GM18520 (cell line): ENCODE measurements around the gene HOXD11.

Source experiments
- ATAC-seq: cut with Tn5 transposase; IDR thresholded peaks from one replicate; pipeline ENCODE4 v1.9.1; 2021; ENCODE audit not compliant: unreplicated experiment

HOXD11 gene

DNA sequence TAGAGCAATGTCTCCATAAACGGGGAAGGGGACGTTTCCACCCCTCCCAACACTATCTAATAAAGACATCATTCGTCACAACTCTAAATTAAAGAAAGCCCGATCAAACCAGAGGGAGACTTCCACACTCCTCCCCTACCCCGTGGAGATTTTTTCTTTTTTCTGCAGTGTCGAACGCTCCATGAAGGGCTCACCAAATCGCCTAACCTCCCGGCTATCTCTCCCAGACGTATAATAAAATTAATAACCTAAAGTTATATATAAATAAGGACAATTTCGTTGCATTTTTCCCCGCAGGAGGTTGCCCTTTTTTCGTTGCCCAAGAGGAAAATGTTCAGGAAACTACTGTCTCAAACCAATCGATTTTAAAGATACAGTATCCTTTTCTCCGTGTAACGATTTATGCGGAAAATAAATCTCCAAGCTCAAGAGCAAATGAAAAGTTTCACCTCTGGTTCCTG is 25.7 kb upstream of the HOXD11 start:
- ATAC-seq = no peak

DNA sequence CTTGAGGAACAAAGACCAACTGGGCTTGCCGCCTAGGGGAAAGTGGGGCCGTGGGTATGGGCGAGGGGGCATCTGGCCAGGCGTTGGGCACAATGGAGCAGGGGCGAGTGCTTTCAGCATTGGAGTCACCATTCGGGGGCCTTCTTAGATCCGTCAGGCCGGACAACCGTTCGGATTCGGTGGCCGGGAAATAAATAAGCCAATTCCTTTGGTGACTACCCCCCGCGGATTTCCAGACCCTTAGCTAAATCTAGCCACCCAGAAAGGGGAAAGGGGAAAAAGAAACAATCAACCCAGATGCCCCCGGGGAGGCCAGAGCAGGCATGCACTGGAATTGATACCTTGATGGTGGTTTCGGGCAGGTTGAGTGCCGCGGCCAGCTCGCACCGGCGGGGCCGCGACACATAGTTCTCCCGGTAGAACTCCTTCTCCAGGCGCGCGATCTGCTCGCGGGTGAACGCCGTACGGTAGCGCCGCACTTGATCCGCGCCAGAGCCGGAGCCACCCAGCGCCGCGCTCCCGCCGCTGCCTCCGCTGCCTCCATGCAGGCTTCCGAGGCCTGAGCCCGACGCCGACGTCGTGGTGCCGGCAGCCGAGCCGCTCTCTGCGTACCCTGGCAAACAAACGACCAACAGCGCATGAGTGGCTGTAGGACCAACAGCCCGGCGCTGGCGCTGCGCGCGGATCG is 25.1 kb upstream of the HOXD11 start:
- ATAC-seq = no peak

DNA sequence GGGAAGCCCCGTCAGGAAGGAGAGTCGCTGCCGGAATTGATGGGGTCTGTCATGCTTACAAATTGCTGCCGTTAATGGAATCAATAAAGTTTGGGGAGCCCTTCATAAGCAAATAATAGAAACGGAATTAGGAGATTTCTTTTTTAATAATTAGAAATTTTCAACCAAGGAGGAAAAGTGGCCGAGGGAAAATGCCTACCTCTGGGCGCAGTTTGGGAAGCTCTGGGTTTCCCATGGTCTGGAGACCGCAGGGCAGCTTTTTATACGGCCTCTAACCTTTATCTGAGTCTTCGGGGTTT is 24.6 kb upstream of the HOXD11 start:
- ATAC-seq = no peak

DNA sequence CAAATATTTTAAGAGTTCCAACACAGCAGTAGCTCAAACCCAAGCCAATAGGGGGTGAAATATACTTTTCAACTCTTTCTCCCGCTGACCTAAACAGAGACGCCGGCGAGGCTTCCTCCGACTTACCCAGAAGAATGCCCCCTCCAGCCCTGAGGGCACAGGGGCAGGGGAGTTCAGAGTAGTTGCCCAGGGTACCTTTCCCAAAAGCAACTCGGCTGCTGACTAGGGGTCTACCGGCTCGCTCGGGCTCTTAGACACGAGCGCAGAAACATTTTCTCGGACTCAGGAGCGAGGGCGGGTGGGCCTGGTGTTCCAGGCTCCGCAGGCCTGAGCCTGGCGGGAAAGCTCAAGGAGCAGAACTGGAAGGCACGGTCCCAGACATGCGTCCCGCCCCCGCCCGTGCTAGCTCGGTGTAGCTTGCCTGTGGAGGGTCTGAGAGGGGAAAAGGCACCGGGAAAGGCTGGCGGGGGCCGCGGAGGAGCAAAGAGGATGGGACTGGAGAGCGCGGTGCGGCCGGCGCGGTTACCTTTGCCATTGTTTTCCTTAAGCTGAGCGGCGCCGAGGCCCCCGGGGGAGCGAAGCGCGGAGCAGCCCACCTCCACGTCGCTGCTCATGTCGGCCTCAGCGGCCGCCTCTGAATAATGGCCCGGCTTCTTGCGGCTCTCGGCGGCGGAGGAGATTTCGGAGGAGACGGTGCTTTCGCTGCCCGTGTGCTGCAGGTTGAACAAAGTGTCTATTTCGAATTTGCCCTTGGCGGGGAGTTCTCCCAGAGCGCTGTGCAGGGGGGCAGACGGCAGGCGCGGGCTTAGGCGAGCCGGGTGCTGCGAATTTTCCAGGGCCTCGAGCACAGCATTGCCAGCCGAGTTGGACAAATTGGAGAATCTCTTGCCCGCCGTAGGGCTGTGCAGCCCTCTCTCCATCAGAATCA is 24.0 kb upstream of the HOXD11 start:
- no peak for ATAC-seq

DNA sequence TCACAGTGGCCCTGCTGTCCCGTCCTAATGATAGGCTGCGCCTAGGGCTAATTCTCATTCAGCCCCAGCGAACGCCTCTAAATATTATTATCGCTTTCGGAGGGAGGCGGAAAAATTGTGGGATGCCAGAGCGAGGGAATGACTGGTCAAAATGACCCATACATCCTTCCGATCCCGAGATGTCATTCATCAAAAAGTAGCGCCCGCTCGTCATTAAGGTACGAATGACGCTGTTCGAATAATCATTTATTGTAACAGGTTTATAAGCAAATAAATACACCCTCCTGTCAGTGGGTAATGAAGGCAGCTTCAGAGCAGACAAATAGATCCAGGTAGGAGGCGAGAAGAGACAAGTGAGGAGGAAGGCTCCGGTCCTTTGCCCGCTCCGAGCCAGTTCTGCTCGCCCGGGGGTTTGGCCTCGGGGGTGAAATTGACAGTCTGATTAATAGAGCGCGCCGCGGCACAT is 23.3 kb upstream of the HOXD11 start, which contains the start of gene EVX2:
Gene EVX2, minus strand, starts transcription at position 167 of the 466 bp plus-strand sequence. CDS start 186 bp downstream, outside the sequence.
- ATAC-seq = no peak

DNA sequence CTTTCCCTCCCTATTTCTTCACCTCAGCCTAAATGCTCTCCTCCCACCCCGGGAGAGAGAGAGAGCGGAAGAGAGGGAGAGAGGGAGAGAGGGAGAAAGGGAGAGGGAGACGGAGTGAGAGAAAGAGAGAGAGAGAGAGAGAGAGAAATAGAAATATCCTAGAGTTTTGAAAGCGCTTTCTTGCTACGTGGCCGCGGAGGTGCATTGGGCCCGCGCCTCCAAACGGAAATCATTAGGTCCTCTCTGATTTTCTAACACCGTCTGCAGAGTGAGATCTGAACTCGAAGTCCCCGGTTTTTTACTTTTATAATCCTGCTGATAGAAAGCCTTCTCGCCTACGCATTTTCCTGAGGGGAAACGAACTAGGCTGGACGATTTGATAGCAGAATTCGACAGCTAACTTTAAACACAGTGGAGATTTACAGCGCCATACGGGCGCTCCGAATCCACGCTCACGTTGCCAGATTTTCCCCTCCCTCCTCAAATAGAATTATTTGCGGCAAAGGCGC is 22.4 kb upstream of the HOXD11 start:
- ATAC-seq = no peak

DNA sequence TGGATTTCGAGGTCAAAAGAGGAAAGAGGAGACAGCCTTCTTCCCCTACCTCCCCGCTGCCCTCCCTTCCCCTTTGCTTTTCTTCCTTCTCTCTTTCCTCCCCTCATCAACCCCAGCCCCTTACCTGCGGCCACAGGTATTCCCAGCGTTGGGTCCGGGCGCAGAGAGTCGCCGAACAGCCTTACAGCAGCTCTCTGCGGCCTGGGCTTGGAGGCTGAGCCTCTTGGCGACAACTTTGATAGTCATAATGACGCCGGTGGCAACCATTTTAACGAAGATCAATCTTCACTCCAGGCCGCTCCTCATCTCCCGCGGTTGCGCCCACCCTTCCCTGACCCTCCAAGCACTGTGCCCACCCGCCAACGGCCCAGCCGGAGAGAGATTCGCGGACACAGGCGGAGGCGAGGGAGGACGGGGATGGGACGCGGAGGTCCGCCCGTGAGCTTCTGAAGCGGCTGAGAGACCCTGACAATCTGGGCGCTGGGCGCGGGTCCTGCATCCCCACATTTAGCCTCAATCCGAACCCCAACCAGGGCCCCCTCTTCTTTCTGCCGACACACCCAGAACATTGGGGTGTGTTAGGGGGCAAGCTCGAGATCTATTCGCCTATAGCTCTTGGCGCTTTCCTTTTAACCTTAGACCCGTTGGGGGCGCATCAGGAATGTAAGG is 21.8 kb upstream of the HOXD11 start:
- no peak for ATAC-seq

DNA sequence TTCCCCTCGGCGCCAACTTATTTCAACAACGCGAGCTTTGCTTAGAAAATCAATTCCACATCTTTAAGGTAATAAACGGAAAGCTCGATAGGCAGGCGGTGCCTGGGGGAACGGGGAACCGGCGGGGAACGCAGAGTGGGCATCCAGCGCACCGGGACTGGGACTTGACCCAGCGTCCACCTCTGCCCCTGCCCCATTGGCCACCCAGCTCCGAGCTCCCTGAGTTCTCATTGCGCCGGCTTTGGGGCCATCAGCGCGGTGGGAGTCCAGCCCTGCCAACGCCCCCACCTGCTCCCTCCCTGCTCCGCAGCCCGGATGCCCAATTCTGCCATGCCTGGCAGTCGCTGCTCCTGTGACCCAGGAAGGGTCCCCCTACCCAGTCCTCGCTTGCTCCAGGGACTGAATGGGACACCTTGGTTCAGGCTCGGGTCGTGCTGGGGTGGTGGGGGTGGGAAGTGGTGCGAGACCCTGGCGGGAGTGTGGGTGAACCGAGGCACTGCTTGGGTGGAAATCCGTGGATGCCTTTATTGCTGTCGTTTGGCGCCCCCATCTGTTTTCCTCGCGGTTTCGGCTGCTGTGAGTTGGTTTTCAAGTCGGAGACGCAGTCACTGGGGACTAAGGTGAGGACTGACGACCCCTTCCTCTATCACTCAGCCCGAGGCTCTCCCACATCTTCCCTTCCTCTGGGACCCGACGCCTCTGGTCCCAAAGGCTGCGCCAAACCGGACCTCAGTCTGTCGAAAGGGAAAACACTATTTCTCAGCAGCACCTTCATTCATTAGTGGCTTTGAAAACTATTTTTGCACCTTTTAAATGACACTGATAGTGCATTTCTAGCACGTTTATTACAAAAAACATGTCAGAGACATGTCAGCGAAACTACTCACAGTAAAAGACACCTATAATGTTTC is 21.0 kb upstream of the HOXD11 start:
- ATAC-seq = no peak

DNA sequence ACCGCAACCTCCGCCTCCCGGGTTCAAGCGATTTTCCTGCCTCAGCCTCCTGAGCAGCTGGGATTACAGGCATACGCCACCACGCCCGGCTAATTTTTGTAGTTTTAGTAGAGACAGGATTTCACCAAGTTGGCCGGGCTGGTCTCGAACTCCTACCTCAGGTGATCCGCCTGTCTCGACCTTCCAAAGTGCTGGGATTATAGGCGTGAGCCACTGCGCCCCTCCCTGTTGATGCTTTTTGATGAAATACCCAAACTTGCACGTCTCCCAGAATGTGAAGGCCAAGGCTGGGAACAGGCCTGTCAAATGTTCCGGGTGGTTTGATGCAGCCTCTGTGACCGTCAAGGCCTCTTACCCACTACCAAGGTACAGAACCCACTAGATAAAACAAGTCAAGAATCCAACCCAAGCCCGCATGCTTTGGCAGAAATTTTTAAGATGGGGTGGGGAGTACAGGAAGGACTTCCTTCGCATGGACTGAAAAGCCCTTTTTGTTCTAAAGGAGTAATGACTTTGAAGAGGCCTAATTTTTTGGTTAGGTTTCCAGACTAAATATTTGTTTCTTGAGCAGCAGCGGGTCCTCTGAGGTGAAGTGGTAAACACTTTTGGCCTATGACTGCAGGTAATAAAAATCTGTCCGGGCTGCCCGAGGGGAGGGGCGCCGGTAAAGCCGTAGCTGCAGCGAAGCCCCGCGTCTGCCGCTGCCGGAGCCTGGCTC is 19.6 kb upstream of the HOXD11 start:
- ATAC-seq = no peak

DNA sequence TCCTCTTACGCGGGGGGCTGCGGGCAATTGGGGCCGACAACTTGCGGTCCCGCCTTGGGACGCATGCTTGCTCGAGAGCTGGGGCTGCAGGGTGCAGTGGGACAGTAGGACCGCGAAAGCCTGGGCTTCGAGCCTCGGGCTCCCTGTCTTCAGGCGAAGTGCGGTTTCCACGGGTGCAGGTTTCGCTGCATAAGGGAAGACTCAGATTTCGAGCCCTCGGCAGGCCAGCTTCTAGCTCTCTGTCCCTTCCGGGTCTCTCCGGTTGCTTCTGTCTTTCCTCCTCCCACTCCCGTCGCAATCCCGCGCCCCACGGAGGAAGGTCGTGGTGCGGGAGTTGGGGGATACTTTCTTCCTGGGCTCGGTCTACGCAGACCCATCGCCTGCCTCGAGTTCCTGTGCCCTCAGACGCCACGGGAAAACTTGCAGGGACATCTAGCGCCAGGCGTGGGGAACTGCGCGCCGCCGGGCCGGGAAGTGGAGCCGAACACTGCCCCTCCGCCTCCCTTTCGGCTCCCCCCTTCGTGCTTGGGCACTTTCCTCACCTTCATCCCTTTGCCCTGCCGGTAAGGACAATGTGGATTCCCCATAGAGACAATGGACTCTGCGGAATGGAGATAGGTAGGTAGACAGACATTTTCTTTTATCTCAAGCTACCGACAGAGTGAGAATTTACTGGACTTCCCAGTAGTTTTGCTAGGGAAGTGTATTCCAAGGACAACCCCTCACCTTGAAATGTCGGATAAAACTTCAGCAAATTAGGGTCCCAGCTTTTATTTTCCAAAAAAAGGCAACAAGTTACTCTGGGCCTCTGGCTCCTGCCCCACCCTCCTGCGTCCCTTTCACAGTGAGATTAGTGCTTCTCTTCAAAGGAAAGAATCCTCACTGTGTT is 18.8 kb upstream of the HOXD11 start:
- no peak for ATAC-seq

DNA sequence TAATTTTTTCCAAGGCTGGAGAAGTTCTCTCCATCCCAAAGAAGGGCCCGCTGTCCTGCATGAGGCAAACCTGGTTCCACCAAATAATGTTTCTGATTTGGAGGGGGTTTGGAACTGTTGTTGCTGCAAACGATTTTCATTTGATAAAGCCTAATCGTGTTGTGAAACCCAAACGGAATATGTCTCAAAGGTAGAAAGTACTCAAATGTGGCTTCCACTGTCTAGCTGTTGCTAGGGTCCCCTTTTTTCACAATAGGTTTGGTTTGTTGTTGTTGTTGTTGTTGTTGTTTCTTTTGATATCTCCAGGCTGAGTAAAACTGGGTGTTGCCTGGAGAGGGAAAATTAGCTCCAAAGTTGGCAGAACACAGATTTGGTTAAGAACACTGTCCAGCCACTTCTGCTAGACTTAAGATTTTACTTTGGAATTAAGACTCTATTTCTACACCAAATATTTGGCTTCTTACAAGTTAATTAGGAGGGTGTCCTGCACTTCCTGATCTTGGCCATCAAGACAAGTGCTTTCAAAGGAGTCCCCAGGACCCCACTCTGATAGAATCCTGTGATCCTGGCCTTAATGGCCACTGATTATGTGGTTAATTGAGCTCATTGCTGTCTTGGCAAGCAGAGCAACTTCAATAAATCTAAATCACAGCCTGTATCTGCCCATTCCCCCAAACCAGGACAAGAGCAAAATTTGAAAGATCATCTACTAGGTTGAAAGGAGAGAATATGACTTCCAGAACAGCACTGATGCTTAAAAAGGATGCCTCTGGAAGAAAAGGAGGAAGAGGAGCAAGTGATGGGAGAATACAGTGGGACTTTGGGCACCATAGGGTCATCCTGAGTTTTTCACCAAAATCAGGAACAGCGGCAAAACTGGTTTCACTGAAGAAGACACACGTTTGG is 17.9 kb upstream of the HOXD11 start:
- ATAC-seq = no peak

DNA sequence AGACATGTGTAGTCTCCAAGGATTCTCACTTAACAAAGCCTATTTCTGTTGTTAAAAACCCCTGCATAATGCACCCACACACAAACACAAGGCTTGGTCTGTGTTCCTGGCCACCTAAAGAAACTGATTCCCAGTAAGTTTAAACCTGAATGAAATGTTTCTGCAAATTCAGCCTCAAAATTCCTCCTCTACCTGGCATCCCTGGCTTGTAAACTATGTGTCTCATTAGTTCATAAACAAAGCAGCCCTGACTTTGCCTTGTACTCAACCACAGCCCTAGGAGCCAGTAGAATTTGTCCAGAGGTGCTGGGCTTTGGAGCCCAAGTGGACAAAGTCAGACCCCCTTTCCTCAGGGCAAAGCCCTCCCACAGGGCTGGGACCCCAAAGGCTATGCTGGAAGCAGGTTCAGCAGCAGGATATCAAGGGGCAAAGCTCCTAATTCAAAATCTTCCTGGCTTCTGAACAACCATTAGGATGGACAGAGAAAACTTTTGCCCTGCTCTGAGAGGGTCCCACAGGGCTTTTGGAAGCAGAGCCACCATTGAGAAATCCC is 17.2 kb upstream of the HOXD11 start:
- ATAC-seq = no peak

DNA sequence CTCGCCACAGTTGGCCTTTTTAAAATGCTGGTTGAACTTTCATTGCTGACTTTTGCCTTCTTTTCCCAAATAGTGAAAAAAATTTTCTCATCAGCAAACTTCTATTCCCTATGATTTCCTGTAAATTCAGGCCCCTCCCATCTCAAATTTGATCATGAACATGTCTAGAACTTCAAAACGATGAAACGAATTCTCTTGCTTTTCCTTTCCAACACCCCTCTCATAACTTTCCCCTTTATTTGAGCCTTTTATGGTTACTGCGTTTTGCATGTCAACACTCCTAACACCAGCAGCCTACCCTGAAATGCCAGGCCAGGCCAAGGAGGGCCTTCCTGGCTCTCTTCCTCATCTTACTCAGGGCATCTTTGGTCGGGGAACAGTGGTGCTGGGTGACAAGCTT is 16.2 kb upstream of the HOXD11 start:
- ATAC-seq = no peak

DNA sequence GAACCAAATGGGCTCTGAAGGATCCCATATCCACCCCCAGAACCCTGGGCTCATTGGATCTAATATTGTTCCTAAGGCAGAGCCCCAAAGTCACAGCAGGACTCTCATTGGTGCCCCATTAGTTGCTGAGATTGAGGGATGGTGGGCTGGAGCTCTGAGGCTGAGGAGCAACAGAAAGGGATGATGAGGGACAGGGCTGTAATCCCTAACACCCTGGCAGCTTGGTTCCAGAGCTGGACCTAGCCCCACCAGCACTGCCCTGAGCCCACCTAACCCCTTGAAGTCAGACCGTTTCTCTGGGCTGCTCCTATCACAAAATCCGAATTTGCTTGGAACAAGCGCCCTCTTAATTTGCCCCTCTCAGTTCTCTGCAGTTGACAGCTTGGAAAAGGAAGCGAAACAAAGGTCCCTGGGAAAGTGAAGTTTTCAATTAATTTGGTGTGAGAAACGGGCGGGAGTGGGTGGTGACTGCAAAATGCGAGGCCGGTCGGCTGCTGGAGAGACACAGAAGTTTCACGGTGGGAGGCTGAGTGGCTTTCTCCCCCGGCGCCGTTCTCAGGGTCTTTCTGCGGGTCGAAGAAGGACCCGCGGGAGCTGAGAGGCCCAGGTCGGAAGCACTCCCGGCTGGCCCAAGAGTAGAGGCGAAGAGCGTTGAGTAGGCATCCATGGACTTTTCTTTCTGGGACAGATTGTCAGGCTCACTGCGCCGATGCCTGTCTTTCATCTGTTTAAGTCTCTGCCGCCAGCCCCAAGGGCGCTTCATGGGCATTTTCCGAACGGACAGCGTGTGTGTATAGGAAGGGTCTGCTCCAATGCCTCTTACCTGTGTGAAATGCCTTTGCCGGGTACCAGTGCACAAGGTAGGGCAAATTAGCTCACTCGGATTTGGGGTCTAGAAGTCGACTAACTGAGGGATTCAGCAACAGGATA is 15.5 kb upstream of the HOXD11 start:
- ATAC-seq = no peak

DNA sequence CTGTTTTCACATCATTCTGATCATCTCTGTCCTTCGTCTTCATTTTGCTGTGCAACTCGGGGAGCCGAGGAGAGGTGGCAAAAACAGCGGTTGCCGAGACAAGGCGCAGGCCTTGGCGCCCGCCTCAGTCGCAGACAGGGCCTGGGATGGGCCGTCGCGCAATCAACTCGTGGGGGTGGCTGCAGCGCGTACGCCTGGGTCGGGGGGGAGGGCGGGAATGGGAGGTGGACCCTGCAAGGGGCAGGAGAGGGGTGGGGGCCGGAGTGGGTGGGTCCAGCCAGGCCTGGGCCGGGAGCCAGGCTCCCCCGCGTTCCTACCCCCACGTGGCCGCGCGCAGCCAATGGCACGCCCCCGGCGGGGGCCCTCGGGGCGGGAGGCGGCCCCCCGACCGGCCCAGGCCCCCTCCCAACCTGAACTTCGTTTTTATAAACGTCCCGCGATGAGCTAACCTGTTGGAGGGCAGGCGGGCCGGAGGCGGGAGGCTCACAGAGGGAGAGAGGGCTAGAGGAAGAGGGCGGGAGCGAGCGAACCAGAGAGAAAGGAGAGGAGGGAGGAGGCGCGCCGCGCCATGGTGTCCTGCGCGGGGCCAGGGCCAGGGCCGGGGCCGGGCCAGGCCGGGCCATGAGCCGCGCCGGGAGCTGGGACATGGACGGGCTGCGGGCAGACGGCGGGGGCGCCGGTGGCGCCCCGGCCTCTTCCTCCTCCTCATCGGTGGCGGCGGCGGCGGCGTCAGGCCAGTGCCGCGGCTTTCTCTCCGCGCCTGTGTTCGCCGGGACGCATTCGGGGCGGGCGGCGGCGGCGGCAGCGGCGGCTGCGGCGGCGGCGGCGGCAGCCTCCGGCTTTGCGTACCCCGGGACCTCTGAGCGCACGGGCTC is 14.6 kb upstream of the HOXD11 start, which contains the start of gene HOXD13:
Gene HOXD13, plus strand, starts transcription at position 452 of the 875 bp plus-strand sequence. Its CDS starts 170 bp downstream, at position 622.
- no peak for ATAC-seq
